NCI-H1417 (cell line): ENCODE measurements around the gene HHIPL1.
"Not testable (repeated sequence)": the region's sequence is repeated elsewhere in the genome, so short reads cannot be mapped to it uniquely, and the experiment has no call there.

Experiments
- DNase-seq, 3 experiments: peaks; one replicate each; lab custom pipeline; 2025; lab: John Stamatoyannopoulos, UW

The HHIPL1 gene

DNA sequence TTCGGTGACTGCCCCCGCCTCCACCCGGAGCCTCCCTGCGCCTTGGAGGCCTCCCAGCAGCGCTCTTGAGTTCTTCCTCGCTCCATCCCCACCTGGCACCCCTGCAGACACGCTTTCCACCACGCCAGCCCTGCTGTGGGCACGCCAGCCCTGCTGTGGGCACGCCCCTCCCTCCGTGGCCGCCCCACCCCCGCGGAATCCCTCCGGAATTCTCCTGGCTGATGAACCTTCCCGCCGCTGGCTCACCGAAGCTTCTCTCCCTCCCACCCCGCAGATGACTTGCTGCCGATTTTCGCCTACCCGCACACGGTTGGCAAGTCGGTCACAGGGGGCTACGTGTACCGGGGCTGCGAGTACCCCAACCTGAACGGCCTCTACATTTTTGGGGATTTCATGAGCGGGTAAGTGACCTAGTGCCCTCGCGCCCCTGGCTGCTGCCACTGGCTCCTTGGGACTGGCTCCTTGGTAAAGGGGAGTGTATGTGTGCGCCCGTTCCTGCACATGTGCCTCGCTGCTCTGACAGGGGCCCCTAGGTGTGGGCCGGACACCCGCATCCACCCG is 15.2 kb downstream of the HHIPL1 start:
- DNase-seq, result no peak

DNA sequence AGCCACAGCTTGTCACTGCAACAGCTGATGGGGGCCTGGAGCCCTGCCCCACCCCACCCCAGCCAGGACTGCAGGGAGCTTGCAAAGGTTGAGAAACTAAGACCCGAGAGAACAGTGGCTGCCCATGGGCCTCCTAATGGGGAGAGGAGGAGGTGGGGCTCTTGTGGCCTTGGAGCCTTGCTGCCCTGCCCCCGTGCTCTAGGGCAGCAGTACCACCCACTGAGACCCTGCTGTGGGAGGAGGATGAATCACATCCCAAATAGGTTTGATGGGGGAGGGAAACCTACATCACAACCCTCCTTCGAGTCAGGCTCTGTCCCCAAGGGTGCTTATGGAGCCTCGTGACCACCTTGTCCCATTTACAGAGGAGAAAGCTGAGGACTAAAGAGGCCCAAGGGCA is 15.9 kb downstream of the HHIPL1 start:
- DNase-seq, result no peak

DNA sequence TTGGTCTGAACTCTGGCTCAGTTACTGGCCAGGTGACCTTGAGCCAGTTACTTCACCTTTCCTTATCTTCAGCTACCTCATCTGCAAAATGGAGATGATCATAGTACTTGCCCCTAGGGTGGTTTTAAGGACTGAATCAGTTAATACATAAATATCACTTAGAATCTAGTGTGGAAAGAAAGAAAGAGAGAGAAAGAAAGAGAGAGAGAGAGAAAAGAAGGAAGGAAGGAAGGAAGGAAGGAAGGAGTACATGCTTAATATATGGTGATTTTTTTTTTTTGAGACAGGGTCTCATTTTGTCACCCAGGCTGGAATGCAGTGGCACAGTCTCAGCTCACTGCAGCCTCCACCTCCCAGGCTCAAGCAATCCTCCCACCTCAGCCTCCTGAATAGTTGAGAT is 16.3 kb downstream of the HHIPL1 start:
- not testable (repeated sequence) for DNase-seq

DNA sequence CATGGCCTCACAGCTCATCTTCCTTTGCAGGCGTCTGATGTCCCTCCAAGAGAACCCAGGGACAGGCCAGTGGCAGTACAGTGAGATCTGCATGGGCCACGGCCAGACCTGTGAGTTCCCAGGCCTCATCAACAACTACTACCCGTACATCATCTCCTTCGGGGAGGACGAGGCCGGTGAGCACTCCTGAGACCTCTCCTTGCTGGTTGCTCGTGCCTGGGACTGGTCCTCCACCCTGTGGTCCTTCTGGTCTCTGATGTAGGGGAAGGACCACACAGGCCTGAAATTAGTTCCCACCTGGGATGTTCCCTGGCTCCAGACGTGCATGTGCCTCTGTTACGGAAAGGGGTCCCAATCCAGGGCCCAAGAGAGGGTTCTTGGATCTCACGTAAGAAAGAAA is 17.9 kb downstream of the HHIPL1 start:
- DNase-seq, result no peak

DNA sequence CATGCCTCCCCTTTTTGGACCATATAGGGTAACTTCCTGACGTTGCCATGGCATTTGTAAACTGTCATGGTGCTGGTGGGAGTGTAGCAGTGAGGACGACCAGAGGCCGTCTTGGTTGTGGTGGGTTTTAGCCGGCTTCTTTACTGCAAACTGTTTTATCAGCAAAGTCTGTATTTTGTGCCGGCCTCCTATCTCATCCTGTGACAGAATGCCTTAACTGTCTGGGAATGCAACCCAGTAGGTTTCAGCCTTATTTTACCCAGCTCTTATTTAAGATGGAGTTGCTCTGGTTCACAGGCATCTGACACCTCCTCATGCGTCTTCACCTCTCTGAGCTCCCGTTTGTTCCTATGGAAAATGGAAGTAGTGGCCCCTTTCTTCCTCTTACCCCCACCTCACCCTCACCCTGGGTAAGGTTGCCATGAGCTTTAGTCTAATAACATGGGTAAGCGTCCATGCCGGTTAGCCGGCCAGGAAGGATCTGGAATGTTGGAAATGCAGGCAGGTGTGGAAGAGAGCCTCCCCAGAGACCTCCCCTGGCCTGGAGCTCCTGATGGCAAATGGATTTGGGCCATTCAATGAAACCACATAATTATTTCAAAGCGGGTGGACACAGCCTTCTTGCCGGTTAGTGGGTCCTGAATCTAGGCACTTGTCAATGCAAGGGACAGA is 18.6 kb downstream of the HHIPL1 start:
- no peak for DNase-seq

DNA sequence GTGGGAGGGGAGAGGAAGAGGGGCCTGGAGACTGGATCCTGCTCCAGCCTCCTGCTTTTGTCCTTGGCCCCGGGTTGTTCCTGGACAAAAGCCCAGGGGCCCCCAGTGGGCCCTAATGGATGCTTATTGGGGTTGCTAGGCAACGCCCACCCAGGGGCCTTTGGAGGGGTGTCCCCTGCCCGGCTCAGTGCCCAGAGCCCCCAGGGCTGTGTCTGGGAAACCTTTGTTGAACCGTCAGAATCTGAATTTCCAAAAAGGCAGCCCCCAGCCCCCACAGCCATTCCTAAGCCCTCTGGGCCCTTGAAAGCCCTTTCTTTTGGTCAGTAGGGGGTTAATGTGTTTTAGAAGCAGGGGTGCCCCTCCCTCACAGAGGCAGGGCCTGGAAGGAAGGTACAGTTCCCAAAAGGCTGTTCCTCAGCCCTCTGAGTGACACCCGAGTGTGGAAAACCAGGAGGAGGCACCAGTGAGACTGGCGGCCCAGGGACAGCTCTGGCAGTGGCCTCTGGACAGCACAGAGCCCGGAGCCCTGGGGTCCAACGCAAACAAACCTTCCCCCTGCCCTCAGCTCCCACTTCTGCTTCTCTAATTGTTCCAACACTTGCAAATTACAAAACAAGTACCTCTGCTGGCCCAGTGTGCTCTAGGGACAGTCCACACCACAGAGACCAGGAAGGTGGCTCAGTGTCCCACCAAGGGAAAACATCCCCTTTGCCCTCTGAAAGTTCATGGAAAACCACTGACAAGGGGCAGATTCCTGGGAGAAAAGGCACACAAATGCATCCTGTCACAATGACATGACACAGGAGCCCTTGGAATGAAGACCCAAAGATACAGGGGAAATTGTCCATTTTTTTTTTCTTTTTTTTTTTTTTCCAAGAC is 19.4 kb downstream of the HHIPL1 start:
- peak in 2 of 3 experiments; percentile 27 to 53 for DNase-seq

DNA sequence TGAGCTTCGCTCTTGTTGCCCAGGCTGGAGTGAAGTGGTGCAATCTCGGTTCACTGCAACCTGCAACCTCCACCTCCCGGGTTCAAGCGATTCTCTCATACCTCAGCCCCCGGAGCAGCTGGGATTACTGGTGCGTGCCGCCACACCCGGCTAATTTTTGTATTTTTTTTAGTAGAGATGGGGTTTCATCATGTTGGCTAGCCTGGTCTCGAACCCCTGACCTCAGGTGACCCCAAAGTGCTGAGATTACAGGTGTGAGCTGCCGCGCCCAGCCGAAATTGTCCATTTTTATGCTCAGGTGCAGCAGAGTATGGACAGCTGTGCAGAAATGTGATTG is 20.0 kb downstream of the HHIPL1 start:
- no peak for DNase-seq

DNA sequence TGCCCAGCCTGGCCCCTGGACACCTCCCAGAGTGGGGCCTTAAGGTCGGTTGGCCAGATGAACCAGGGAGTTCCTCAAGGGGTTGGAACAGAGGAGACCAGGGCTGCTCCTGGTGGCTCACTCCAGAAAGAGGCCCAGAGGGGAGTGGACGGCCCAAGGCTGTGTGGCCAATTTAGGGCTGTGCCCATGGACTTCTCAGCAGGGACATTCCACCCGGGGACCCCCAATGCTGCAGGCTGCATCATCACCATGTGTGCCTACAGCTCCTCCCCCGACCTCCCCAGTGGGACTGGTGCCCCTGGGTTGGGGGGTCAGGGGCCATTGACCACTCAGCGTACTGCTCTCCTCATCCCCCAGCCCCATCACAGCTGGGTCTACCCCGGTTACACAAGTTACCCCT is 21.6 kb downstream of the HHIPL1 start:
- no peak for DNase-seq

DNA sequence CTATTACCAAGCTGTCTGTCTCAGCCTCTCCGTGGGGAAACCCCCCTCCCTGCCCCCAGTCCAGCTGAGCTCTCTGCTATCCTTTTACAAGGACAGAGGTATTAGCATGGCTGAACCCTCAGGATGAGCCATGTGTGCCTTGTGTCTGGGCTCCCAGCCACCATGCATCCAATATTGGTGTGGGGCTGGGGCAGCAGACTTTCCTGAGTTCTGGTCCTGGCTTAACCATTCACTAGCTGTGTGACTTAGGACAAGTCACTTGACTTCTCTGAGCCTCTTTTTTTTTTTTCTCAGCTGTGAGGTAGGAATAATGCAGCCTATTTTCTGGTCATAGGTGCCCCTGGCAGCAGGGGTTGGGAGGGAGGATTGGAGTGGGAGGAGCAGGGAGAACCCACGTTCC is 22.1 kb downstream of the HHIPL1 start:
- DNase-seq, result no peak

DNA sequence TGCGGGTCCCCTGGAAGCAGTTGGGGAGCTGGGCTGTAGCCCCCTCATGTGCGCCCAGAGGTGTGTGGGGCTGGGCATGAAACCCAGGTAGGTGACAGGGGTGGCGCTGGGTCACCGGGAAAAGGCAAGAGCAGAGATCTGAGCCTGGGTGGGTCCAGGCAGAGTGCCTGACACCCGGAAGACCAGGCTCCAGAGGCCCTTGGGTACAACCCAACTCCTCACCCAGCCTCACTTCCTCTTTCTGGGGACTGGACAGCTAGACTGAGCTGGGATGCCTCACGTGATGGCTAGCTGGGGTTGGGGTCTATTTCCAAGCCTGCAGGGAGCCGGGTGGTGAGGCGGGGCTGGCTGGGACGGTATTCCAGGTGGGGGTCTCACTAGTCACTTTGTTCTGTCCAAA is 22.9 kb downstream of the HHIPL1 start:
- DNase-seq, result no peak

DNA sequence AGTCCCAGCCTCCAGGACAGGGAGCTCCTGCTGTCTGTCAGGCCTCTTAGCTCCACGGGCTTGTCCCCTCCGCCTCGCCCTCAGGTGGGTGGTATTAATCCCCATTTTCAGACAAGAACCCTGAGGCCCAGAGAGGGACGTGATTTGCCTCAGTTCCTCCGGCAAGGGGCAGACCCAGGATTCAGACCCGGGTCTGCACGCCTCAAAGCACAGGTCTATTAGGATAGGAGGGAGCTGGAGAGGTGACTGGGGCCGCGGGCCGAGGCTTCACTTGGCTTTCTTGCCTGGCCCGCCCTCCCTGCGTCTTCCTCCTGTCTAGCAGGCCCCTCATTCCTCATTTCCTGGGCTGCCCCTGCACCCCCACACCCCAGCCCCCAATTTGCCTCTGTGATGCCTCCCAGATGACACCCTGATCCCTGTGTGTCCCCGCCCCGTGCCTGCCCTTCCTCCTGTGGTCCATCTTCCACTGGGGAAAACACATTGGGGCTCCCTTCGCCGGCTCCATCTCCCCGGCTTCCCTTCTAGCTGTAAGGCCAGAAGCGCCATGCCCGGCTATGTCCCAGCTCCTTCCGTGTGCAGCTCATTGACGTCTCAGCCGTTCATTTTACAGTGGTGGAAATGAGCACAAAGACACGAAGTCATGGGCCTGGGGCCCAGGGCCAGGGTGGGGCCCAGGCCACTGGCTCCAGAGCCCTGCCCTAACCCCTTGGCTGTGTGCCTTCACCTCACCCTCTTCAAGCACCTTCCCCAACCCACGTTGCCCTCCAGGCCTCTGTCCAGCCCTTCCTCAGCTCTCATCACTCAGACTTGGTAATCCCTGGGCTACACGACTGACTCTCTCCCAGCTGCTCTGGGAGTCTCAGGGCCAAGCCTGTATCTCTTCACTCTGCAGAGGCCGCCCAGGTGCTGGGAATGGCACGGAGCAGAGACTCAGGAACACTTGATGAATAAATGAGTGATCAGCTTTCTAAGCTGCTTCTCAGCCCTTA is 23.7 kb downstream of the HHIPL1 start:
- DNase-seq, result no peak

DNA sequence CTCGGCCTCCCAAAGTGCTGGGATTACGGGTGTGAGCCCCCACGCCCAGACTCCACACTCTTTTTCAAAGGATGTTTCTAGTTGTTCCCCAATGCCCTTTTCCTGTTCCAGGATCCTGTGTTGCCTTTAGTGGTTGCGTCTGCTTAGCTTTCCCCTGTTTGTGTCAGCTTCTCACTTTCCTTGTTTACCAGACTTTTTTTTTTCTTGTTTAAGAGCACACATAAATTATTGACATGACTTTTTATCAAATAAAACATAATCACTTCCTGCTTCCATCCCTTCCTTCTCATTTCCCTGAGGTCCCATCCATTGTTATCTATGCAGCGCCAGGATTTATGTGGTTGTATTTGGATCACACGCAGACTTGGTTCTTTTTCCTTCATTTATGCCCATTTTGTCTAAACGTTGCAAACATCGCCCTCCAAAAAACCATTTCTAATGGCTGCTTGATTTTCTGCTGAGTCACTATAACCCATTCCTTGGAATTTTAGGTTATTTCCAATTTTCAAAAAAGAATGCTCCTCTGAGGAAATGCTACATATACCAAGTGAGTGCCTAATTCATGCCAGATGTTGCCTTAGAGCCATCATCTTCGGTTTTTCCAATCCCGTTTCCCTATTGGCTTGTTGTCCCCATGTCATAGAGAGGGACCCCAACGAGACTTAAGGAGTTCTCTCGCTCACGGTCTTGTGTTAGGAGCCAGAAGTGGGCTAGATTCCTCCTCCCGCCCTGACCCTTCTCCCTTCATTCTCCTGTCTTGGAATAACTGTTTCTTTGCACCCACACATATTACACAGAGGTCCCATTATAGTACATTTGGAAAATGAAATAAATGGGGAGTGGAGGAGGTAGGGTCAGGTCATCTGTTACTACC is 25.7 kb downstream of the HHIPL1 start:
- DNase-seq, result no peak

DNA sequence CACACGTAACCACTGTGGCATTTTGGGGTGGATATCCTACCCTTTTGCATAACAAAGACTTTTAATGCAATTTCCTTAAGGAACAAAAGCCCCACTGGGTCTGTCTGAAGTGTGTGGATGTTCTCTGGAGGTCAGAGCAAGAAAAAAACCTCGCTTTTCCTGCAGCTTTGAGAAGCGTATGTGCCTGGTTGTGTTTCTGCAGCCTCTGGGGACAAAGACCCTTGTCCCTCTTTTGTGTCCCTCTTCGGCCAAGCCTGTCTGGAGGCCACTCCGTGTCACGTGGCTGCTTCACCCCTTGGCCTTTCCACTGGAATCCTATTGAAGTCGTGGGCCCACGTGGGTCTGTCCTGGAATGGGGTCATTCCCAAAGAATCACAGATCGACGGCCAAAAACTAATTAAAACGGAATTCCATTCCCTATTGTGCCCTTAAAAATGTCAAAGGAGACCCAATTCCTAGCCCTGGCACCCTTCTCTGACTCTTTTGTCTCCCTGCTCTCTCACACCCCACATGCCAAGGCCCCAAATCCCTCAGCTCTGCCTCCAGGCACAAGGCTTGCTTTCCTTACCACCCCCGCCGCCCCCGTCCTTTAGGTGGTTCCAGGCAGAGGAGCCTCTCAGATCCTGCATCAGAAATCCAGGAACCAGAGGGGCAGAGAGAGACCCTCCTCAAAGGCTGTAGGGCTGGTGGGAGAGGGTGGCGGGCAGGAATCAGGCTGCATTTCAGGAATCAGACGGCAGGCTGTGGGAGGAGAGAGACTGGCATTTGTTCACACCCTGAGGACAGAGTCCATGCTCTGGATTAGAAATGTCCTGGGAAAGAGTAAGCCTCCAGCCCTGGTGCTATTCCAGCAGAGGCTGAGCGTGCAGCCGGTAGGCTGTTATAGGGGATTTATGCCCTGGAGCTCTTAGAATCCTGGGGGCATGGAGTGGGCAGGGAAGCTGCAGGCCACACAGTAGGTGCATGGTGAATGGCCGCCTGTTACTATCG is 26.6 kb downstream of the HHIPL1 start:
- no peak for DNase-seq

DNA sequence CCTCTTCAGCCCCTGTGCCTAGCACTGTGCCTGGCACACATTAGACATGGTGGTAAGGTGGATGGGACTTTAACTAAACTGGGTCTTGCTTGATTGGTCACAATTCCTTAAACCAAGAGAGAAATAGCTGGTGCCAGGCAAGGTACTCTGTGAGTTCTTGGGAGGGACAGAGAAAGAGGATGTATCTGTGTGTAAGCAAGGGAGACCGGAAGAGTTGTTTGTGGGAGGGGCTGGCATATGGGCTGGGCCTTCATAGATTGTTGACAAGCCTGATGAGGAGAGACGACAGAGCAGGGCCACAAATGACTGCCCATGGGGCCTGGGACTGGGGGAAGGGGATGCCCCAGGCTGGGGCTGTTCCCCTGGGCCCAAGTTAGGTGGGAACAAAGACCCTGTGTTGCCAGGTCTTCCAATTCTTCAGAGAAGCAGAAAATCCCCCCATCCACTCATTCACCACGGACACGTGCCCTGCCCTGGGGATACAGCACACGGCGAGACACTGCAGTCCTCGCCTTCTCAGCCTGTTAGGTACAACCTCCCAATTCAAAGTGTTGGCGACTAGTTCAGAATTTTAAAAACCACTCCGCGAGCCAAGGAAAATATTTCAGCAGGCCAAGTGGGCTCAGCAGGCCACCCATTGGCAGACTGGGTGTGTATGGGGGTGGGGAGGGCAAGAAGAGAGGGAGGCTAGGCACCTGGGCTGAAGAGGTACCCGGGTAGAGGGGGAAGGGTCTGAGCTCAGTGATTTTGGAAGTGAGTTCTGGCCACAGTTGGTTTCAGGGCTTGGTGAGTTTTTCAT is 27.8 kb downstream of the HHIPL1 start:
- DNase-seq, result no peak

DNA sequence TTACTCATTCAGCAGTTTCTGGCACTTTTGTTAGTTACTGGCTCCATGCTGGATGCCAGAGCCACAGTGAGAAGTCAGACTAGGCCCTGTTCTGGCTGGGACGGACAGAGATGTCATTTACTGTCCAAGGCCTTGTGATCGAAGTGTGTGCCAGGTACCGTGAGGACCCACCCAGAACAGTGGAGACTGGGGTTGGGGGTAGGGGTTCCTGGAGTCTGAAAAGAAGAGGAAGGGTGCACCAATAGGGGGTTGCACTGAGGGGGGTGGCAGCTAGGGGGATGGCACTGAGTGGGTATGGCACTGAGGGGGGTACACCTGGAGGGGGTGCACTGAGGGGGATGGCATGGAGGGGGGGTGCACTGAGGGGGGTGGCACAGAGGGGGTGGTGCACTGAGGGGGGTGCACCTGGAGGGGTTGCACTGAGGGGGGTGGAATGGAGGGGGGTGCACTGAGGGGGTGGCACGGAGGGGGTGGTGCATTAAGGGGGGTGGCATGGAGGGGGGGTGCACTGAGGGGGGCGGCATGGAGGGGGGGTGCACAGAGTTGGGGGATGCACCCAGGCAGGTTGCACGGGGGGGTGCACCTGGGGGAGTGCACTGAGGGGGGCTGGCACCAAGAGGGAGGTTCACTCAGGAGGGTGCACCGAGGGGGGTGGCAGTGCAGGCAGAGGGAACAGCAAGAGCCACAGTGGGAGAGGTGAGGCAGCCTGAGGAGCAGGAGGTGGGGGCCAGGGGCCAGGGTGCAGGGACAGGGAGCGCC is 28.6 kb downstream of the HHIPL1 start:
- no peak for DNase-seq

DNA sequence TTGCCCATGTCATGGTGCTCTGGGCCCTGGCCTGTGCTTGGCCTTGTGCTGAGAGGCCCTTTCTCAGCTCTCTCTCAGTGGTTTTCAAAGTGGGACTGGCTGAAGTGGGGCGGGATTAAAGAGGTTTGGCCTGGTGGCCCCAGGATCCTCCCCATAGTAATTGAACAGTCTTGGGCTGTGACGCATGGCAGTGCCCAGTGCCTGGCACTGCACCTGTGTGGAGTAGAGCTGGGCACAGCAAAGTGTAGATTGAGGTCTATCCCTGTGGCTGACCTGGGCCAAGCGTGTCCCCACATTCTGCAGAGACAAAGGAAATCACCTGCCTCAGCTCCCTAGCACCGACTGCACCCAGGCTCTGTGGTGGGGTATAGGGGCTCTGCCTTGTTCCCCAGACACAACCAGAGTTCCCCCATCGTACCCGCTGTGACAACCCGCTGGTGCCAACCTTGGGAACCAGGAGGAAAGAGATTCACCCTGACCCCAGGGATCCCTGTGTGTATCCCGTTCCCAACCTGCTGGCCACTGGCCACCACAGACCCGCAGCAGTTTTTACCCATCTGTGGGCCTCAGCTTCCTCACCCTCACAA is 29.2 kb downstream of the HHIPL1 start:
- DNase-seq, result no peak

DNA sequence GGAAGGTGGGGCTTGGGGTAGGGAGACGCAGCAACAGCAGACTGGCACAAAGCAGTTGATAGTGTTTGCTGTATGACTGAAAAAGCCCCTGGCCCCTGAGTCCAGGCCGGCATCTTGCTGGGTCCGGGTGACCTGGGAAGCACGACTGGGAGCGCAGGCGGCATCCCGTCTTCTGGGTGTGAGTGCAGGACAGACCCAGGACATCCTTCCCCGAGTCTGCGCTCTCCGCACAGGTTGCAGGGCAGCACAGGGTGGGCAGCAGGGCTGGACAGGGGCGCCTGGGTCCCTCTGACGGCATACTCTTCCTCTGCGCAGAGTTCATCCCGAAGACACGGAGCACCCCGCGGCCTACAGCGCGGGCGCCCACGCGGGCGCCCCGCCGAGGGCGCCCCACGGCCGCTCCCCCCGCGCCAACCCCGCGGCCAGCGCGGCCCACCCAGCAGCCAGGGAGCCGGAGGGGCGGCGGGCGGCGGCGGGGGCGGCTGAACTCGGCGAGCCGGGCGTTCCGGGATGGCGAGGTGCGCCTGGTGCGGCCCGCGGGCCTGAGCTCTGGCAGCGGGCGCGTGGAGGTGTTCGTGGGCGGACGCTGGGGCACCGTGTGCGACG is 29.9 kb downstream of the HHIPL1 start:
- DNase-seq, result no peak
